HepG2 (cell line): ENCODE results near the gene RIPK1. TPM values are rescaled to one million over a fixed set of nuclear protein-coding genes. Genes with fewer than 3 reads are reported as not detected.

Source experiments
- AKNA ChIP-seq: sonication (generic); formaldehyde crosslinking; IDR thresholded peaks from 2 replicates; pipeline ENCODE4 v1.4.0; 2020; ENCODE audit warnings: missing genetic modification reagents, borderline replicate concordance
- BCL6 ChIP-seq: IDR thresholded peaks from 2 replicates; pipeline ENCODE4 v1.6.1; 2016; ENCODE audit warnings: missing genetic modification reagents, missing compliant biosample characterization
- KDM5A ChIP-seq: fragments of 200-600 bp; sonication (generic); IDR thresholded peaks from 2 replicates; pipeline ENCODE4 v1.7.0; 2018; ENCODE audit warnings: antibody characterized with exemption, mild to moderate bottlenecking, low read length, borderline replicate concordance
- LCORL ChIP-seq, 2 experiments: fragments of 450-650 bp in 1 of 2; sonication (generic) in 1 of 2; formaldehyde crosslinking in 1 of 2; IDR thresholded peaks; 2 replicates each; pipeline versions ENCODE4 v1.5.0 to v1.6.1; 2017 to 2020; ENCODE audit warnings: antibody characterized with exemption in 1 of 2, missing genetic modification reagents in 1 of 2
- MNT ChIP-seq: fragments of 450-650 bp; IDR thresholded peaks from 2 replicates; pipeline ENCODE4 v1.6.1; 2016
- NFE2L1 ChIP-seq: sonication (generic); formaldehyde crosslinking; IDR thresholded peaks from 2 replicates; pipeline ENCODE4 v1.4.0; 2020; ENCODE audit warnings: missing genetic modification reagents, mild to moderate bottlenecking, borderline replicate concordance
- ZNF207 ChIP-seq: fragments of 450-650 bp; IDR thresholded peaks from 2 replicates; pipeline ENCODE4 v1.6.1; 2016; ENCODE audit warnings: antibody characterized with exemption, borderline replicate concordance
- ZNF556 ChIP-seq: sonication (generic); formaldehyde crosslinking; IDR thresholded peaks from 2 replicates; pipeline ENCODE4 v1.4.0; 2020; ENCODE audit warnings: mild to moderate bottlenecking, missing genetic modification reagents, borderline replicate concordance
- polyA plus RNA-seq, 8 experiments: library from polyadenylated mRNA; depleted of rRNA in 3 of 8; stranded (reverse) in 7 of 8; unstranded in 1 of 8; fragments of >200 nt; fragmentation: Illumina TruSeq in 4 of 8; extraction: Trizol in 4 of 8; gene quantifications; 2 replicates each; pipeline versions ENCODE4 v1.2.1 to v1.2.3, GENCODE V29; 2011 to 2016; ENCODE audit warnings: low read depth in 4 of 8, missing spikeins in 1 of 8, mixed read lengths in 1 of 8; ENCODE audit not compliant: insufficient read depth in 1 of 8
- total RNA-seq, 5 experiments: library from RNA; depleted of rRNA; stranded (reverse); fragments of >200 nt; fragmentation: Illumina TruSeq; extraction: Trizol; gene quantifications; 2 replicates each; pipeline ENCODE4 v1.2.3, GENCODE V29; 2016; ENCODE audit warnings: low read depth in 1 of 5
- TF ChIP-seq, protein P1 (sequence below): sonication (generic); formaldehyde crosslinking; IDR thresholded peaks from 2 replicates; pipeline ENCODE4 v1.5.0; 2020; ENCODE audit warnings: missing genetic modification reagents
- TF ChIP-seq, protein P2 (sequence below): sonication (generic); formaldehyde crosslinking; IDR thresholded peaks from 2 replicates; pipeline ENCODE4 v1.4.0; 2020; ENCODE audit warnings: missing genetic modification reagents
- TF ChIP-seq, protein P3 (sequence below): IDR thresholded peaks from 2 replicates; pipeline ENCODE4 v1.6.1; 2016; ENCODE audit warnings: mild to moderate bottlenecking, missing biosample characterization, missing genetic modification reagents

RIPK1 gene
- total and polyA plus RNA-seq, 2 of the 13 experiments (the other 11 are each of a cell fraction or from before 2014, with no cell fraction given) = 9.0 to 10.3 TPM

DNA sequence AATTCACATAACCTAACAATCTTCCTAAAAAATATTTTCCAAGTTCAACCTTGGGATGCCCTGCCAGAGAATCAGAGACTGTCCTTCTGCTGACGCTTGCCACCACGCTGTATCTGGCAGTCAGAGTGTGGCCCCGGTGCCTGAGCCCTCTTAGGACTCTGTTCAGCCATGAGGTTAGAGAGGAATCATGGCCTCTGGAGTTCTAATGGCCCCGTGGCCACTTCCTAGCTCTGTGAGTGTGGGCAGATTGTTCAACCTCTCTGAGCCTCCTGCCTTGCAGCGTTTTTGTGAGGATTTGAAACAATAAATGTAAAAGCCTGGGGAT lies 52.4 kb downstream of the RIPK1 start (continued):
- TF ChIP-seq AKNA (CRISPR knock-in tag) (no peak), KDM5A (peak; percentile 40; the same call in 1 of the 2 replicates), BCL6 (CRISPR knock-in tag) (no peak), MNT (no peak), ZNF207 (no peak), ZNF556 (no peak), LCORL (IDR thresholded peaks at IDR 0.05) (no peak), LCORL (CRISPR knock-in tag; IDR thresholded peaks at IDR 0.05) (no peak), NFE2L1 (CRISPR knock-in tag) (no peak)
- TF ChIP-seq, protein P1, sequence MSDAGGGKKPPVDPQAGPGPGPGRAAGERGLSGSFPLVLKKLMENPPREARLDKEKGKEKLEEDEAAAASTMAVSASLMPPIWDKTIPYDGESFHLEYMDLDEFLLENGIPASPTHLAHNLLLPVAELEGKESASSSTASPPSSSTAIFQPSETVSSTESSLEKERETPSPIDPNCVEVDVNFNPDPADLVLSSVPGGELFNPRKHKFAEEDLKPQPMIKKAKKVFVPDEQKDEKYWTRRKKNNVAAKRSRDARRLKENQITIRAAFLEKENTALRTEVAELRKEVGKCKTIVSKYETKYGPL (CRISPR knock-in tag) = no peak
- TF ChIP-seq, protein P2, sequence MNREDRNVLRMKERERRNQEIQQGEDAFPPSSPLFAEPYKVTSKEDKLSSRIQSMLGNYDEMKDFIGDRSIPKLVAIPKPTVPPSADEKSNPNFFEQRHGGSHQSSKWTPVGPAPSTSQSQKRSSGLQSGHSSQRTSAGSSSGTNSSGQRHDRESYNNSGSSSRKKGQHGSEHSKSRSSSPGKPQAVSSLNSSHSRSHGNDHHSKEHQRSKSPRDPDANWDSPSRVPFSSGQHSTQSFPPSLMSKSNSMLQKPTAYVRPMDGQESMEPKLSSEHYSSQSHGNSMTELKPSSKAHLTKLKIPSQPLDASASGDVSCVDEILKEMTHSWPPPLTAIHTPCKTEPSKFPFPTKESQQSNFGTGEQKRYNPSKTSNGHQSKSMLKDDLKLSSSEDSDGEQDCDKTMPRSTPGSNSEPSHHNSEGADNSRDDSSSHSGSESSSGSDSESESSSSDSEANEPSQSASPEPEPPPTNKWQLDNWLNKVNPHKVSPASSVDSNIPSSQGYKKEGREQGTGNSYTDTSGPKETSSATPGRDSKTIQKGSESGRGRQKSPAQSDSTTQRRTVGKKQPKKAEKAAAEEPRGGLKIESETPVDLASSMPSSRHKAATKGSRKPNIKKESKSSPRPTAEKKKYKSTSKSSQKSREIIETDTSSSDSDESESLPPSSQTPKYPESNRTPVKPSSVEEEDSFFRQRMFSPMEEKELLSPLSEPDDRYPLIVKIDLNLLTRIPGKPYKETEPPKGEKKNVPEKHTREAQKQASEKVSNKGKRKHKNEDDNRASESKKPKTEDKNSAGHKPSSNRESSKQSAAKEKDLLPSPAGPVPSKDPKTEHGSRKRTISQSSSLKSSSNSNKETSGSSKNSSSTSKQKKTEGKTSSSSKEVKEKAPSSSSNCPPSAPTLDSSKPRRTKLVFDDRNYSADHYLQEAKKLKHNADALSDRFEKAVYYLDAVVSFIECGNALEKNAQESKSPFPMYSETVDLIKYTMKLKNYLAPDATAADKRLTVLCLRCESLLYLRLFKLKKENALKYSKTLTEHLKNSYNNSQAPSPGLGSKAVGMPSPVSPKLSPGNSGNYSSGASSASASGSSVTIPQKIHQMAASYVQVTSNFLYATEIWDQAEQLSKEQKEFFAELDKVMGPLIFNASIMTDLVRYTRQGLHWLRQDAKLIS (CRISPR knock-in tag) = no peak
- TF ChIP-seq, protein P3, sequence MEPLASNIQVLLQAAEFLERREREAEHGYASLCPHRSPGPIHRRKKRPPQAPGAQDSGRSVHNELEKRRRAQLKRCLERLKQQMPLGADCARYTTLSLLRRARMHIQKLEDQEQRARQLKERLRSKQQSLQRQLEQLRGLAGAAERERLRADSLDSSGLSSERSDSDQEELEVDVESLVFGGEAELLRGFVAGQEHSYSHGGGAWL (CRISPR knock-in tag) = no peak
